GM12872 (cell line): ENCODE measurements around the gene NINJ2.

Experiments
- CTCF ChIP-seq: IDR thresholded peaks from 3 replicates; pipeline ENCODE4 v1.5.1; 2011; ENCODE audit warnings: low read depth, mild to moderate bottlenecking, low read length, moderate library complexity; ENCODE audit not compliant: insufficient read depth

NINJ2 gene

GRCh38 chr12:549476-550082 is 113.7 kb downstream of the NINJ2 start:
- TF ChIP-seq CTCF, result no peak

DNA sequence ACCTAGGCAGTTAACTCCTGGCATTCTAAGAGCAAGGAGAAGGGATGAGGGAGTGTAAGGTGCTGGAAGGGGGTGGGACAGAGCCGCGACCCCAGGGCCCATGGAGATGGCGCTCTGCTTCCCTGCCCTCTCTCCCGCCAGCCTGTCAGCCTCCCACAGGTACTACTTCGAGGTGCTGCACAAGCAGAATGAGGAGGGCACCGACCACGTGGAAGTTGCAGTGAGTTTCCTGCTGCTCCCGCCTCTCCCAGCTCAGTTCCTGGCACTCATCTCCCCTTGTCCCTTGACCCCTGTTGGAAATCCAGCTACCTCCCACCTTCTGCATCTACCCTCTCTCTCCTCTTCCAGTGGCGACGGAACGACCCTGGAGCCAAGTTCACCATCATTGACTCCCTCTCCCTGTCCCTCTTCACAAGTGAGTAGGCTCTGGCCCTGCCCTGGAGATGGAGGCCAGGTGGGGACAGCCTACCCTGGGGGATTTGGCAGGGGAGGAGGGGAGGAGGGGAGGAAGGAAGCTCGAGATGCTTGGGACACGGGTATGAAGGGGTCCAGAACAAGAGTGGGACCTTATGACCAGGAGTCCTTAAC is 115.3 kb downstream of the NINJ2 start:
- TF ChIP-seq CTCF, result no peak

DNA sequence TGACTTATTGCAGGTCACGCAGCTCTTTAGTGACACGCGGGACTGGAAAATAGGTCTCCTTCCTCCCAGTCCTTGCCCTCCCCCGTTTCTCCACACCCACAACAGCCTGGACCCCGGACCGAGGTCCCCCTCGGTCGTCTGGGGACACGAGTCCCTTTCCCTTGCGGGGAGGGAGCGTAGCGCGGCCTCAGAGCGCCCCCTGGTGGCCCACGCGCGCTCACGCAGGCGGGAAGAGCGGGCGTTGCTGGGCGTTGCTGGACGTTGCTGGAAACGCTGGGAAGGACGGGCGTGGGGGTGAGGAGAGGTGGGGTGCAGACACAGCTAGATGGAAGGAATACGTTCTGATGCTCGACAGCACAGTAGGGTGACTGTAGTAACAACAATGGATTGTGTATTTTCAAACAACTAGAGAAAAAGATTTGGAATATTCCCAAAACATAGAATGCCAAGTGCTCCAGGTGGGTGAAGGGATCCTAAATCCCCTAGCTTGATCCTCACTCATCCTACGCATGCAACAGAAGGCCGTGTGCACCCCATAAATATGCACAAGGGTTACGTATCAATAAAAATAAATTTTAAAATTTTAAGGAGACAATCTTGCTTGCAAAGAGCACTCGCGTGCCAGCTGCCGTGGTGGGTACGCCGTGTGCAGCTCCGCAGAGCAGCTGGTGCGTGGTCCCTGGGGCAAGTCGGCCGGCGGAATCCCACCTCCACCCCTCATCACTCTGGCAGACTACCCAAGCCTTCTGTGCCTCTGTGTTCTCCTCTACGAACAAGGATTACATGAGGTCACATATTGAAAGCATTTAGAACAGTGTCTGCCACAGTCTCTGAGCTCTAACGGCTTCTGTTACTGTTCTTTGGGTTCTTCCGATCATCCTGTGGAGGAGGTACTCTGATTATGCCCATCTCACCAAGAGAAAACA is 116.1 kb downstream of the NINJ2 start:
- peak; percentile 97 for TF ChIP-seq CTCF

DNA sequence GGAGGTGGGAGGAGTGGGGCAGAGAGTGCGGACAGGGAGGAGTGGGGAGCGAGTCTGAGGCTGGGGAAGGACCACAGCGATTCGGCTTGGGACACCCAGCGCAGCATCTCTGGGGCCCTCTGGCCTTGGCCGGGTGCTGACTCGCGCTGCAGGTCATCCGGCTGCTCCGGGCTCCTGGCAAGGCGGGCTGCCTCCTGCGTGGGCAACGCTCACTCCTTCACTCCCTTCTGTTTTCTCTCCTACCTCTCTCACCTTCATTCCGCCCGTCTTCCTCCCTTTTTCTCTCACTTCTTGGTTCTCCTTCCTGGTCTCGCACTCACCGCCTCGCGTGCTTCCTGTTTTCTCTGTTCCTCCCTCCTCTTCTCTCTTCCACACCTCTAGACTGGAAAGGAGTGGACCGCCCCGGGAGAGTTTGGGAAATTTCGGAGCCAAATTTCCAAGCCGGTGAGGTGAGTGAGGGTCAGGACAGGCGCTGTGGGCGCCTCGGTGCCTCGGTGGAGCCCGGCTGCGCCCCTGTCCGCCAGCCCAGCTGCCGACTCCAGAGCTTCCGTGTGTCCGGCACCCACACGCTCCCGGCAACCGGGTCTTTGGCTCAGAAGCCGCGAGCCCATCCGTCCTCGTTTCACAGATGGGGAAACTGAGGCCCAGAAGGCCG is 116.9 kb downstream of the NINJ2 start:
- no peak for TF ChIP-seq CTCF

GRCh38 chr12:545835-546234 is 117.4 kb downstream of the NINJ2 start:
- no peak for TF ChIP-seq CTCF

DNA sequence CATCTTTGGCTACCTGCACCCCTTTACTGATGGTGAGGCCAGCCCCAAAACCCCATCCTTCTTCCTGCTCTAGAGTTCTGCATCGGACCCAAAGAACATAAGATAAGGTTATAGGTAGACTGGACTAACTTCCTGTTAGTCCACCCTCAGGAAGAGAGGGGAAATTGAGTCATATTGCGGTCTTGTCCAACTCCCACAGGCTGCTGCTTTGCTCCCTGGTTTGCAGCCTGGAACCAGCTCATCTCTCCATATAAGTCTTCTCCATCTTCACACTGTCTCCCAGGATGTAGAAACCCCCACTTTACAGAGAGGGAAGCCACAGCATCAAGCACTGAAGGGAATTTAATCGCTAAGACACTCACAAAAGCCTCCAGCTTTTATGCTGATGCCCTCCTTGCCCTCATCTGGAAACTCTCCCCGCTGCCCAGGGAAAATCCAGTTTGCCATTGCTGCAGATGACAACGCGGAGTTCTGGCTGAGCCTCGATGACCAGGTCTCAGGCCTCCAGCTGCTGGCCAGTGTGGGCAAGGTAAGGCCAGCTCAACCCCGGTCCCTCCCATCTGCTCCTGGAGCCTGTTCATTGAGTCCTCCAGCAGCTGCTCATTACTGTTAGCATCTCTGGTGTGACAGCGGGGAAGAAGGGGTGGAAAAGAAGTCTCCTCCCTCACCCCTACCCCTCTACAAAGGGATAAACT is 118.2 kb downstream of the NINJ2 start:
- TF ChIP-seq CTCF, result no peak

DNA sequence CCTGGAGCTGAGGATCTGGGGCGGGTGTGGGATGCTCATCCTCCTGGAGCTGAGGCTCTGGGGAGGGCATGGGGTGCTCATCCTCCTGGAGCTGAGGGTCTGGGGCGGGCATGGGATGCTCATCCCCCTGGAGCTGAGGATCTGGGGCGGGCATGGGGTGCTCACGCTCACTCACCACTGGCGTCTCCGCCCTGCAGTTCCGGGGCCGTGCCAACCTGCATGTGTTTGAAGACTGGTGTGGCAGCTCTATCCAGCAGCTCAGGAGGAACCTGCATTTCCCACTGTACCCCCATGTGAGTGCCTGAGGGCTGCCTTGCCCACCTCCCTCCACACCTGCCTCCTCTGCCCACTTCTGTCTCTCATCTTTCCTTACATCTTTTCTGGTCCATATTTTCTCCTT is 119.1 kb downstream of the NINJ2 start:
- TF ChIP-seq CTCF, result no peak
